NCI-H2227 treated with DMSO at 0.1 percent for 48 hours (cell line): ENCODE data around the gene ARID3B.
"Not testable (repeated sequence)": the region's sequence is repeated elsewhere in the genome, so short reads cannot be mapped to it uniquely, and the experiment has no call there.

Experiments
- DNase-seq: peaks from one replicate; lab custom pipeline; 2025; lab: John Stamatoyannopoulos, UW

Gene ARID3B

DNA sequence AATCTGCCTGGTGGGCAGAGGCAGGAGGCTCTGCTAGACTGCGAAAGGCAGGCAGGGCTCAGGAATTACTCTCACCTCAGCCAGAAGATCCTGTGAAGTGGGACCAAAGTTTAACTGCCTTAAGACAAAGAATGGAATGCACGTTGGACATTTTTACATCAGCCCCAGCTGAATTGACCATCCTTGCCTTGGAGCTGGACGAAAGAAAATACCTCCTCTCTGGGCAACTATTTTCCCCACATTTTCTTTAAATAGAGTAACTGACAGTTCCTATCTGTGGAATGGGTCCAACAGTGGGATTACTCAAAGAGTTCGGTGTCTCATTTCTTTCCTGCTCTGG lies 28.7 kb downstream of the ARID3B start:
- DNase-seq = no peak

DNA sequence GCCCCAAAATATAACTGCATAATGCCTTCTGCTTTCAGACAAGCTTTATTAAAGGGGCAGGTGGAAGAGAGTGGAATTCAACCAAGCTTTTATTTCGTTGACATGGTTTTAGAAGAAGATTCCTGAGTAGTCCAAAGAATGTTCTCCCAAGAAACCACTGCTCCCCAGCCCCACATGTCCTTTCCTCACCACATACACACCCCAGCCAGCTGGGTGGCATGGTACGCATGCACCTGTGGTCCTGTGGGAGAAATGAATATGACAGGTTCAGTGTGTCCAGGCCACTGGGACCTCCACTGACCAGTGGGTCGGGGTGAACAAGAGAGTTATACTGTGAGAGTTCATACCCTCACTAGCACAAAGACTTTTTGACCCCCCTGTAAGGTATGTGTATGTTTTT lies 30.2 kb downstream of the ARID3B start:
- DNase-seq = no peak

DNA sequence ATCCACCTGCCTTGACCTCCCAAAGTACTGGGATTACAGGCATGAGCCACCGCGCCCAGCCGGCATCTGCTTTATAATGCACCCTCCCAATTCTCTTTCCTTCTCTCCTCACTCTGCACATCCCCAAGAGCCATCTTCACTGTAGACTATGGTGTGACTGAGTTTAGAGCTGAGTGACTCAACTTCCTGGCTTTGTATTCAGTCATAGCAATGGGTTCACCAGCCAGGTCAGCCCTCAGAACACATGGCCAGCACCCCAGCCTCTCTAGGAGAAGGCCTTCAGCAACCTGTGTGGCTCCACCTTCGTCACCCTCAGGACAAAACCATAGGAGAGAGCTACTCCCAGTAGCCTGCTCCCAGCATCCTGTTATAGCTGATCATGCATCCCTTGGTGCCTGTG lies 33.0 kb downstream of the ARID3B start:
- no peak for DNase-seq

DNA sequence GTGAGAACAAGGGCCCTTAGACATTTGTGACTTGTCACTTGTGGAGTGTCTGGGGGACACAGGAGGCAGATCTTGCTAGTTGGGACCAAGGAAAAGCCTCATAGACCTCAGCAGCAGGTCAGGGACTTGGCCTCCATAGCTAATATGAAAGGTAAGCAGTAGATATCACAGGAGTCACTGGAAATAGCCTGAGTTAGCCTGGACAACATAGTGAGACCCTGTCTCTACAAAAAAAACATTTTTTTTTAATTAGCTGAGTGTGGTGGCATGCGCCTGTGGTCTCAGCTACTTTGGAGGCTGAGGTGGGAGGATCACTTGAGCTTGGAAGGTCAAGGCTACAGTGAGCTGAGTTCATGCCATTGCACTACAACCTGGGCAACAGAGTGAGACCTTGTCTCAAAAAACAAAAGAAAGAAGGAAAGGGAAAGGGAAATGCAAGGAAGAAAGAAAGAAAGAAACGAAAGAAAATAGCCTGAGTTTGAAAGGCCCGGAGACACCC lies 37.5 kb downstream of the ARID3B start:
- no peak for DNase-seq

DNA sequence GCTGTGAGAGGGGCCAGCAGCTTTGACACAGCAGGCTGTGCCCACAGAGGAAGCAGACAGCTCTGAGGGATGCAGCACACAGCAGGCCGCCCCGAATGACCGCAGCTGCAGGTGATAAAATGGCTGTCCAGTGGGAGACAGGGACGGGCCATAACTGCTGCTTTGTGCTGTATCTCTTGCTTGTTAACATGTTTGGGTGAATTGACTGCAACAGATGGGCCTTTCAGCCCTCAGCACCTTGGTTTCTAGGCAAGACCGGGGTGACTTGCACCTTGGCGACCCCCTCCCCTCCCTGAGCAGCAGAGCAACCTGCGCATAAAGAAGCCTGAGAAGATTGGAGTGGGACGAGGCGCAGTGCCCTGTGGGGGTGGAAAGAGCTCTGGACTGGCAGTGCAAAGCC lies 38.0 kb downstream of the ARID3B start:
- no peak for DNase-seq

DNA sequence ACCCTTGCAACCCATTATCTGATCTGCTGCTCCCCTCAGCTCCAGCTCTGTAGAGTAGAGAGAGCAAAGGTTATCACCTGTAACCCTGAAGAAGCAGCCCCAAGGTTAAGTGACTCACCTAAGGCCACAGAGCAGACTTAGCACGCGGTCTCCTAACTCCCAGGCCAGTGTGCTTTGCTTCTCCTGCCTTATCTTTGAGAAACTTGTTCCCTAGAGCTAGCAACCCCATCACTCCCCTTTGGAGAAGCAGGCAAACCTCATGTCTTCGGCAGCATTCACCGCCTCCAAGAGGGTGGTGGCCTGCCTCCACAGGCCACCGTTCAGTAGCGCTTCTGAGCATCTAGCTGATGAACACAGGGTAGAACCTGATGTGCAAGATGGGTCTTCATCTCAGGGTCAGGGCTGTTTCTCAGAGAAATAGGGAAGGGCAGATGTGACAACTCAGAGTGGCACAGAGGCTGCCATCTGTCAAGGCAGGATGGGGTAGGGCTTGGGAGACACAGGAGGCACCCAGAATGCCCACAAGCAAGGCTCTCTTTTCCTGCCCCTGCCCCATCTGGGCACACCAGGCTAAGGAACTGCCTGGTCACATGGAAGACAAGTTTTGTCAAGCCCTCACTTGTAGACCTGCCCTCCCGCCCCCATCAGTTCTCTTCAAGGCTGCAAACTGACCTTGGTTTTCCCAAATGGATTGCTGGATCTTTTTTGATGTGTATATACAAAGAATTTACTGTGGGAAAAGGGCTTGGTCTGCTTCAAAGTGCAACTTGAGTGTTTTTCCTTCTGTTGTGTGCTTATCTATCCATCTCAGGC lies 39.7 kb downstream of the ARID3B start:
- no peak for DNase-seq

DNA sequence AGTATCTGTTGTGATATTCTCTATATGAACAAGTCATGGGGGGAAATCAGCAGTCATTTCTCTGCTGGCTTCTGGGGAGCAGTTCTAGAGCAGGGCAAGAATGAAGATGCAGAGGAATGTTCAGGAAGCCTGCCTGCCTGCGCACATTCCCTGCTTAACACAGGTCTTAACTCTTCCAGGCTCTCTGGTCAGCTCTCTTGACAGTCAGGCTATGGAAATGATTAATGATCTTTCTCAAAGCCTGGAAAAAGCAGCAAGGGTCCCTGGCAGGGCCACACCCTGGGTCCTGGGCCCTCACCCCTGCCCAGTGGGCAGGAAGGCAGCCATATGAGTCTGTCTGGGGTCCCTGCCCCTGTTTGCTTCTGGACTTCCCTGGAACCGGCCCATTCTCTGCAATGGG lies 43.2 kb downstream of the ARID3B start:
- DNase-seq = no peak

DNA sequence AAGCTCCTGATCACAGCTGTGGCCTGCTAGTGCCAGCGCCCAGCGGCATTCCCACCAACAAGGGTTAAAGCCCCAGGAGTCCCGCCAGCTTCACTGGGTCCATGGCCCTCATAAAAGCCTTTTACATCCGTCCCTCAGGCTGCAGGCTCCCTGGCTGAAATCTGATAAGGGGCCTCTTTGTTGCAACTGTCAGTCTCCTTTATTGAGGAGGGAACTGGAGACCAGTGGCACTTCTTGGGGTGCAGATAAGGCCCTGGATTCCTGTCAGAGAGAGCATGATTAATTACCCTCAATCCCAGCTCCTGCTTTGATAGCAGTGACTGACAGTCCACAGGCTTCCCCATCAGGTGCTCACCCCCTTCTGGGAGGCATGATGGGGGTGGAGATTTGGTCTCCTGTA lies 43.8 kb downstream of the ARID3B start:
- DNase-seq = no peak

DNA sequence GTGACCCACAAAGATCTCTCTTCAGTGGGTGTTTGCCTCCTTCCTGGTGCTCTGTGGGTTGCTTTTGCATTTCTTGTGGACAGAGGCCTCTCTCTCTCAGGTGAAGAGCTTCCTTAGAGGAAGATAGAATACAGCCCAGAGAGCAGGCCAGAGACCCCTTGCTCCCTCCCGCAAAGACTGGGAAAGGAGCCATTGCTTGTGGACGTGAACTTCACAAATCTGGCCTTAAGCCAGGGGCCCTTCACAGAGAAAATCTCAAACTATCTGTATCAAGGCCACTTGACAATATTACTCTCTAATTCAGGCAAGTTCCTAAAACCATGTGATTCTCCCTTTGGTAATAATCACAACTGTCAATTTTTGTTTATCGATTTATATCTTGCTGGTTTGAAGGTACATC lies 44.2 kb downstream of the ARID3B start:
- no peak for DNase-seq

DNA sequence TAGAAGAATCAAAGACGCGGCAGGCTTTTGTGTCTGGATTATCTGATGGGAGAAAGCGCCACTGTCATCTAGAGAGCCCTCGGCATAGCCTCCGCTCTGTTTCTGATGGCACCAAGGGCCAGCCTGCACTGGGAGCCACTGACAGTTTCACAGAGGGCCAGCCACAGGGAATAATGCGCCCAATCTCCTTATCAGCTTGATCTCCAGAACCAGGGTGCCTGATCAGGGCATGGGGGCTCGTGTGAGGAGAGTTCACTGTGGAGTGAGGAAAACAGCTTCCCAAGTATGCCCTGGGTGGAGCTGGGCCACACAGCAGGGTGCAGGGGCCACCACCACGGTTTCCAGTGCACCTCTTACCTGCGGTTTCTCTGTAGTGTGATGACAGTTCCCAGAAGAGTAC lies 44.8 kb downstream of the ARID3B start:
- no peak for DNase-seq

DNA sequence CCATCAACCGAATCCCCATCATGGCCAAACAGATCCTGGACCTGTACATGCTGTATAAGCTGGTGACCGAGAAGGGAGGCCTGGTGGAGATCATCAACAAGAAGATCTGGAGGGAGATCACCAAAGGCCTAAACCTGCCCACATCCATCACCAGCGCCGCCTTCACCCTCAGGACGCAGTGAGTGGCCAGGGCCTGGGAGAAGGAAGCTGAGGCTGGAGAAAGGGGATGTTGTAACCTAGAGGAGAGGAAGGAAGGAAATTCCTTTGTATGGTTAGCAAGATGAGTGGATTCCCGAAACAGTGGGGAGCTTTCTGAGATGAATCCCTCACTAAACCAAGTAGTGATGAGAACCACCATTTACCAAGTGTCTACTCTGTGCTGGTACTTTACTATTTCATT lies 48.8 kb downstream of the ARID3B start:
- no peak for DNase-seq

DNA sequence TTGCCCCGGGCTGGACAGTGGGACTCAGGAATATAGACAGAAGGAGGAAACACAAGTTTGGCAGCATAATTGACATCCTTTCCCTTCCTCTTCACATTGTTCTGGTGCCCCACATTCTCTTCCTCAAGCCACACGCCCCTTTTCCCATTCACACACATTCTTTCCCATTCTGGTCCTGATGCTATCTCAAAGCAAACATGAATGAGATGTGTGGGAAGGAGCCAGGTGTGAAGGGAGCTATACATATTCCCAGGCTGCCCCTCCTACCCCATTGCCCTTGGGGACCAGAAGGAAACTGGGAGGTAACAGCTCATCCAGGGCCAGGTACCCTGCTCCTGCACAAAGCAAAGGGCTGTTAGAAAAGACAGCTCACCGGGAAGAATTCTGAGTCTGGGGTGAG lies 51.2 kb downstream of the ARID3B start:
- no peak for DNase-seq

DNA sequence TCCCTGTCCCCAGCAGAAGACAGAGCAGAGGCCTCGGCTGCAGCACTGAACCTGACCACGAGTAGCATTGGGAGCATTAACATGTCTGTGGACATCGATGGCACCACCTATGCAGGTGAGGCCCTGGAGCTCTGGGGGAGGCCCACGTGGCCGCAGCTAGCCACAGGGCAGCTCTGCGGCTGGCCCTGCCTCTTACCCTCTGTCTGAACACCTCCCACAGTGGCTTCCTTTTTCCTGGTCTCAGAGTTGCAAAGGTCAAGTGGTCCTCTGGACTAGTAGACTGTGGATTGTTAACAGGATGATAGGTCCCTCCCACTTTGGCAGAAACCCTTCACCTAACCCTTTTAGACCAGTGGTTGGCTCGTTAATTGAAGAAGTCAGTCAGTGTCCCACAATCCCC lies 52.1 kb downstream of the ARID3B start:
- DNase-seq = no peak

DNA sequence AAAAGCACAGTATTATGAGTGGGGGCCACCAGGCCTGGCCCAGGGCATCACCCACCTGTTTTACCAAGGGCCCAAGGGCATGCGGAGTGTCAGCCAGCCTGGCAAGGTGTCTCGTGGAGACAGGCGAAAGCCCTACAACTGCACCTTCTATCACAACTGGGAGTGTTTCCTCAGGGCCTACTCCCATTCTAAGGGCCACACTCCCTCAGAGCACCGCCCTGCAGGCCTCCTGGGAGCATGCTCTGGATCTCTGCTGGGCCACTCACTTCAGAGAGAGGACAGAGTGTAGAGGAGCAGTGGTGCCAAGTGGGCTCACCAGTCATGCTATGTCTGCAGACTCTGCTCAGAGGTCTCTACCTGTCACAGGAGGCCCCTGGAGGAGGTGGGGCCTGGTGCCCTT lies 53.4 kb downstream of the ARID3B start:
- DNase-seq = no peak

DNA sequence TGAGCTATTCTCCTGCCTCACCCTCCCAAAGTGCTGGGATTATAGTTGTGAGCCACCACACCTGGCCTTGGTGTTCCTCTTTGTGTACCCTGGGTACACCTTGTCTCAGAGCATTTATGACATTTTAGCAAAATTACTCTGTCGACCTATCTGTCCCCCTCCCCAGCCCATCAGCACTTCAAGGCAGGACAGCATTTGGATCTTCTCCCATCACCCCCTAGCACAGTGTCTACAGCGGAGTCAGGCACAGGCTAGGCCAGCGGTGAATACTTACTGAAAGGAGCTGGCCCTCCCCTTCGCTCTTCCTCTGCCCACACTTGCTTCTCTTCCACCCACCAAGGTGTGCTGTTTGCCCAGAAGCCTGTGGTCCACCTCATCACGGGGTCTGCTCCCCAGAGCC lies 54.3 kb downstream of the ARID3B start:
- DNase-seq = no peak

DNA sequence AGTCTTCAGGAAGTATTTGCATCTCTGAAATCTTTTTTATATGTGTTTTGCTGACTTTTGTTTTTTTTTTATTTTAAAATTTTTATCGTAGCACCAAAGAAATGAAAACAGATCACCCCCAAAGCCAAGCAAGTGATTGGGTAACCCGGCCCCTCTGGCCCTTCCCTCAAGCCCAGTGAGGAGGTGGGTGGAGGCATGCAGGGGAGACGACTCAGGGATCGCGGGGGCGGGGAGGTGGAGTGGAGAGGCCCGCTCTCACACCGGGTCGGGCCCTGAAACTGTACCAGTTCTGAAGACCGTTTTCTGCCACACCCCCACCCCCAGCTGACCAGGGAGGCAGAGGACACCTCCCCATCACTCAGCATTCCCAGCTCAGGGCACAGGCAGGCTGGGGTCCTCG lies 55.7 kb downstream of the ARID3B start:
- DNase-seq = not testable (repeated sequence)

DNA sequence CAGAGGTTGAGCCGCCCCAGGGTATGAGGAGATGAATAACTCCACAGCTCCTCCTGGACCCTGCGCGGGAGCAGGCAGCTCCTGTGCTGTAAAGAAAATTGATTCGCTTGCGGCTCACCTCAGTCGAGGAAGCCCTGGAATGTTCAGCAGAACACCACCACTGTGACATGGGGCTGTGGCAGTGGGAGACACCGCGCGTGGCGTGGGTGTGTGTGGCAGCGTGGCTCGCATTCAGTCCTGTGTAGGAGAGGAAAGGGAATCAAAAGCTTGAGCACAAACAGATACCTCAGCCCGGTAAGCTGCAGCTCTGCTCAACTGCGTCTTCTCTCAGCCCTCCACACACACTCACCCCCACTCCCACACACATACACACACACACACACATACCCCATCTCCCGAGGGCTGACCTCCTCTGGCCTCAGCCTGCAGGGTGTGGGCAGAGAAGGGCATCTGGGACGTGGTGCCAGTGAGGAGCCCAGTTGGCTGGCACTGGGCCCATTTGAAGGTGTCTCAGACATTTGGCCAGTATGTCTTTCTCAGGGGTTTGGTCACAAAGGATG lies 56.2 kb downstream of the ARID3B start:
- DNase-seq = not testable (repeated sequence)

DNA sequence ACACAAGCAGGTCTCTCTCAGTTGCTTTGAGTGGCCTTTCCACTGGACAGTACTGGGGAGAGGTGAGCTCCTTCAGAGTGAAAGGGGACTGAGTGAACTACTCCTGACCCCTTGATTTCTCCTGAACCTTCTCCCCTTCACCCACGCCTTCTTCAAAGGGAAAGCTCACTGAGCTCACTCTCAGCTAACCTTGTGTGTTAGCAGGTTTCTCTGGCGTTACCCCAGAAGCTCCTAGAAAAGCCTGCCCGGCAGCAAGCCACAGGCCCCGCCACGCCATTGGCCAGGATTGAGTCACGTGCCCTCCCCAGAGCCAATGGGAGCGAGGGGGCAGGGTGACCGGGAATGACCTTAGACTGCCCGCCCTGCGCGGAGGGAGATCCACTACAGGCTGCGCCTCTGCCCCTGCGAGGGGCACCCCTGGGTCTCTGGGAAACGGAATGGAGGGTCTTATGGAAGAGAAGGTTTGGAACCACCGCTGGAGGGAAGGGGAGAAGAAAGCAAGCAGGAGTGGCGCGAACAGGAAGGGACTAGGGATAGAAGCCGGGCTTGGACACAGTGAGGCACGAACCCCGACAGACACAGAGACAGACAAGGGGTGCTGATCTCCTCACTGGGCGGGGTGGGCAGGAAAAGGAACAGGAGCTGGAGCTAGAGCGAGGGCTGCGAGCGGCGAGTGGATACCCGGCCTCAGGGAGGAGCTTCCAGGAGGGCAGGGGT lies 57.3 kb downstream of the ARID3B start:
- no peak for DNase-seq

DNA sequence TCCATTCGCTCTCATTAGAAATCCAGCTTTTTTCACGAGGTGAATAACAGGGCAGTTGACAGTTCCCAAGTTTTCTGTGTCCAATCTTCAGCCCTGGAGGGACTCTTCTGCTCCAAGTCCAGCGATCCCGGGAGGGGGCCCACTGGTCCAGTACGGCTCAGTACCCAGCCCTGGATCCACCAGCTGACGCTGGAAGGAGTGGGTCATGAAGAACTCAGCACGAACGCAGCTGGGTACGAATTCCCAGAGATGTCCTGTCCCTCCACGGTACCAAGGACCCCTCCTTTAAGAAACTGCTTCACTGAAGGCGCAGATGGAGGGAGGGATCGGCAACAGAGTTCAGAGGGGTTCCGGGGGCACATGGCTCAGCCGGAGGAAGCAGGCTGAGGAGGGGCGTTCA lies 58.1 kb downstream of the ARID3B start:
- no peak for DNase-seq

DNA sequence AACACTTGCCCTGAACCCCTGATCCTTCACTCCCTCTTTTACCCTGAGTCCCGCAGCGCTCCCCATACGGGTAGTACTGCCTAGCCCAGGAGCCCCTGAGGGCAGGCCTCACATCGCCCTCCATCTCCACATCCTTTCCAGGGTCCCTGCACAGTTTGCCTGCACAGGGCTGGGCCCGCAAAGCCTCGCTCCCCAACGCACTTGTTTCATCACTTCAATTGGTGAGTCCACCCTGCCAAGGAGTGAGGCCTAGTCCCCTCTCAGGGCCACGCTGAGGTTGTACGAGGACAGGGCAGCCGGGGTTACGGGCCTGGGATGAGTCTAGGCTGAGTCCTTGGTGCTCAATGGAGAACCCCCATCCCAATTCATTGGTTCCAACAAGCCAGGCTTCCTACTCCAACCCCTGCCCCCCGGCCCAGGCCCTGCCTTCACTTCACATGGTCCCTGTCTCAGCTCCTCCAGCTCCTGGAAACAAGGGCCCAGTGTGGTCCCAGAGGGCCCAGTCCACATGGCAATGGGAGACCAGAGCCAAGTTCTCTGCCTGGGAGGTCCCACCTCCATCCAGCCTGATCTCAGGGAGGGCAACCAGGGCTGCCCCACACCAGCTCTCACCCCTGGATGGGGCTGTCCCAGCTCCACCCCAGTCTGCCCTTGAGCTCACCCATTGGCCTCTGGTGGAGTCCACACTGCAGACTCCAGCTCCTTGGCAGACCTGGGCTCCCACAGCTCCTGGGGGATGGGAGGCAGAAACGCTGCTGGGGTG lies 62.2 kb downstream of the ARID3B start:
- no peak for DNase-seq

DNA sequence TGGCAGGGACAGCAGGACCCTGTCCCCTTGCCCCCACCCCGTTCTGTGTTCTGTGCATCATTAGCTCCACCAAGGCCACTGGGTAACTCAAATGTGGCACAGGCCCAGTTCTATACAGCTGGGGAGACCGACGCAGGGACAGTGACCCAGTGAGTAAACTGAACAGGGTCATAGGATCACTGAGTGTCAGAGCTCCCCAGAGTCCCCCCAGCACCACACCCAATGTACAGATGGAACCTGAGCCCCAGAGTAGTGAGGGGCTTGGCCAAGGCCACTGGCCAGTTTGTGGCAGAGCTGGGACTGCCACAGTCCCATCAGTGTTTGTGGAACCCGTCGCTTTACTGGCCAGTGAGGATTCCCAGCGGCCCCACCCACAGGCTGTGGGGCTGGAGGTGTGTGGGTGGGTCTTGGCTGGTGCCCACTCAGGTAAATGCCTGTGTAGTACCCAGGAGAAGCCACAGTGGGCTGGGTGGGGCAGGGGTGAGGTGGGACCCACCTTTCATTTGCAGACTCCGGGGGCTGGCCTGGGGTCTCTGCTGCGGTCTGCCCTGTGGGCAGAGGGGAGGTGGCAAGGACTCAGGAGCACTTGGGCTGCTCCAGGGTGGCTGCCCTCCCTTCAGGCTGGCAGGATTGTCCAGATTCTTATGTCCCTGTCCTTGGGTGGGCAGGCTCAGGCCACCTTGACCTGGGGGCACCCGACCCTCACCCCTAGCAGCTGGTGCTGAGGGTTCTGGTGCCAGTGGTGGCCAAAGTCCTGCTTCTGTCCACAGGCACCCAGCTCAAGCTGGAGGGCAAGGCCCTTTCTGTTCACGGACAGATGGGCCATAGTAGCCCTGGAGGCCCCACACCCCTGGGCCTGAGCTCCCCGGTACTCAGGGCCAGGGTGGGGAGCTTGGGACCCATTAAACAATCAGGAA lies 63.0 kb downstream of the ARID3B start:
- DNase-seq = no peak
